GM06990 (cell line): ENCODE data around the gene RFX3.

ENCODE experiments used
- DNase-seq: peaks from one replicate; pipeline ENCODE4 v3.0.0-alpha.2; 2011; ENCODE audit not compliant: insufficient read length; ENCODE audit errors: extremely low read depth
- H3K27me3 ChIP-seq: replicated peaks from 2 replicates; pipeline ENCODE4 v1.6.0; 2011; ENCODE audit warnings: low read length; ENCODE audit not compliant: control insufficient read depth, insufficient read depth
- H3K36me3 ChIP-seq: 2 replicates; pipeline ENCODE4 v1.5.1; 2011; ENCODE audit warnings: low read length; ENCODE audit not compliant: control insufficient read depth, insufficient read depth
- H3K4me3 ChIP-seq: replicated peaks from 2 replicates; pipeline ENCODE4 v1.5.1; 2011; ENCODE audit warnings: low read depth, mild to moderate bottlenecking, control low read depth, low read length
- CTCF ChIP-seq: IDR thresholded peaks from 2 replicates; pipeline ENCODE4 v1.5.1; 2011; ENCODE audit warnings: low read length, control low read depth, mild to moderate bottlenecking, inconsistent platforms; ENCODE audit not compliant: insufficient read depth, poor library complexity, severe bottlenecking

Gene RFX3

GRCh38 chr9:3256571-3257330, 269.1 kb downstream of the RFX3 start:
- no peak for DNase-seq
- TF ChIP-seq CTCF: no peak
- H3K36me3 ChIP-seq: peaks cover 7% of the 10 kb centered on the region
- H3K27me3 ChIP-seq: no peaks in the 10 kb centered on the region
- H3K4me3 ChIP-seq: no peak overlapping the region

- no peak for TF ChIP-seq CTCF
- no peak for DNase-seq
- no peaks in the 10 kb centered on the region for H3K27me3 ChIP-seq
- H3K36me3 ChIP-seq: peaks cover 3% of the 10 kb centered on the region
- H3K4me3 ChIP-seq: no peak overlapping the region
Measured at GRCh38 chr9:3251309-3251708, 274.5 kb downstream of the RFX3 start.

GRCh38 chr9:3250741-3251140, 275.1 kb downstream of the RFX3 start:
- no peak for DNase-seq
- Histone ChIP-seq H3K36me3 (peaks cover 3% of the 10 kb centered on the region), H3K4me3 (no peak overlapping the region), H3K27me3 (no peaks in the 10 kb centered on the region)
- TF ChIP-seq CTCF: no peak

GRCh38 chr9:3247211-3247610, 278.6 kb downstream of the RFX3 start:
- no peak for DNase-seq
- Histone ChIP-seq H3K36me3 (no peaks in the 10 kb centered on the region), H3K4me3 (no peak overlapping the region), H3K27me3 (no peaks in the 10 kb centered on the region)
- TF ChIP-seq CTCF: no peak

- no peak for DNase-seq
- no peak for TF ChIP-seq CTCF
- Histone ChIP-seq H3K36me3 (no peaks in the 10 kb centered on the region), H3K4me3 (no peak overlapping the region), H3K27me3 (no peaks in the 10 kb centered on the region)
Measured at GRCh38 chr9:3246241-3246640, 279.6 kb downstream of the RFX3 start.

GRCh38 chr9:3244963-3245653, 280.7 kb downstream of the RFX3 start:
- DNase-seq: peak; percentile 24
- H3K36me3 ChIP-seq: no peaks in the 10 kb centered on the region
- no peak overlapping the region for H3K4me3 ChIP-seq
- no peaks in the 10 kb centered on the region for H3K27me3 ChIP-seq
- no peak for TF ChIP-seq CTCF
